GM19463 (cell line): ENCODE data around the gene RRP8.

Source experiments
- ATAC-seq: cut with Tn5 transposase; IDR thresholded peaks from one replicate; pipeline ENCODE4 v1.9.1; 2021; ENCODE audit warnings: mild to moderate bottlenecking, moderate library complexity; ENCODE audit not compliant: unreplicated experiment

Gene RRP8

GRCh38 chr11:6633422-6634408 is 30.3 kb upstream of the RRP8 start:
- ATAC-seq, result no peak

DNA sequence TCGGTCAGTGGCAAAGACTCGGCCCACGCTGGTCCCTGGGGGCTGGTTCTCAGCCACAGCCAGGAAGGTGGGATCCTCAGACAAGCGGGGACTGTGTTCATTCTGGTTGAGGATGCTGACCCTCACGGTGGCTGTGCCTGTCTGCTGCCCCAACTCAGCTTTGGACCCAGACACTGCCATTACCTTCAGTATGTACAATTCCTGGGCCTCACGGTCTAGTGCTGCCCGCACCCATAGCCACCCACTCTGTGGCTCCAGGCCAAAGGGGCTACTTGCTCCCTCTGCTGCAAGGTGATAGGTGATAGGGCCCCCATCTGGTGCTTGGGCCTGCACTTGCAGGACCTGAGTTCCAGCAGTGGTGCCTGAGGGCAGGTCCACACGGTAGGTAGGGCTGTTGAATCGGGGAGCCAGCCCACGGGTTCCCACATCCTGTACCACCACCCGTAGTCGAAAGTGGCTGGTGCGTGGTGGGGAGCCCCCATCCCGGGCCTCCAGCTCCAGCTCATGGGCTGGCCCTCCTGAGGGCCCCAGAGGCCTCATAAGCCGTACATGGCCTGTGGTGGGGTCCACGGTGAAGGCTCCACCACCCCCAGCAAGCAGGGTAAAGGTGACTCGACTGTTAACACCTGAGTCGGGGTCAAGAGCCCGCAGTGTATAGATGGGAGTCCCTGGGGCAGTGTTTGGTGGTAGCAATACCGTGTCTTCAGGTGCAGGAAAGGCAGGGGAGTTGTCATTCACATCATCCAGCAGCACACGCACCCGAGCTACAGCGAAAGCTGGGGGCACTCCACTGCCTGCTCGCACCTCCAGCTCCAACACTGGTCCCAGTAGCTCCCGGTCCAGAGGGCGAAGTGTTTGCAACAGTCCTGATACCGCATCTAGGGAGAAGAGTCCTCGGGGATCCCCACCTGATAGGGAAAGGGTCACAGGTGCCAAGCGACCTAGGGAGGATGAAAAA is 29.0 kb upstream of the RRP8 start:
- no peak for ATAC-seq

DNA sequence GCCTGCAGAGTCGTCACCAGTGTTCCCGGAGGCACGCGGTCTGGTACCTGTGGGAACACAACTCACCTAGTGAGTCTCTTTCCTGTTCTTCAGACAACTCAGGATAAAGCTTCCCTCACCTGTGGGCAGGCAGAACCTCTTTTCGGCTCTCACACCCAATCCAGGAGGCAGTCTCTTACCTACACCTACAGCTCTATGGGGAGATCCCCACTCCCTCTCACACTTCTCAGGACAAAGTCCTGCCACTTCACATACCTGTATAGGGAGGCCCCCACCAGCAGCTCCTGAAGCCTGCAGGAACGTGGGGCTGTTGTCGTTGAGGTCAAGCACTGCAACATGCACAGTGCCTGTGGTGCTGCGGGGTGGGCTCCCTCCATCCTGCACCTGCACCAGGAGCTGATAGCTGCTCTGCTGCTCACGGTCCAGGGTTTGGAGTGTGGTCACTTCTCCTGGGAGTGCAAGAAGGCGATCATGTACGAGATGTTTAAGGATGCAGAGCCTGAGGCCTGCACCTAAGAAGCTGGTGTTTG is 28.0 kb upstream of the RRP8 start:
- ATAC-seq, result no peak

DNA sequence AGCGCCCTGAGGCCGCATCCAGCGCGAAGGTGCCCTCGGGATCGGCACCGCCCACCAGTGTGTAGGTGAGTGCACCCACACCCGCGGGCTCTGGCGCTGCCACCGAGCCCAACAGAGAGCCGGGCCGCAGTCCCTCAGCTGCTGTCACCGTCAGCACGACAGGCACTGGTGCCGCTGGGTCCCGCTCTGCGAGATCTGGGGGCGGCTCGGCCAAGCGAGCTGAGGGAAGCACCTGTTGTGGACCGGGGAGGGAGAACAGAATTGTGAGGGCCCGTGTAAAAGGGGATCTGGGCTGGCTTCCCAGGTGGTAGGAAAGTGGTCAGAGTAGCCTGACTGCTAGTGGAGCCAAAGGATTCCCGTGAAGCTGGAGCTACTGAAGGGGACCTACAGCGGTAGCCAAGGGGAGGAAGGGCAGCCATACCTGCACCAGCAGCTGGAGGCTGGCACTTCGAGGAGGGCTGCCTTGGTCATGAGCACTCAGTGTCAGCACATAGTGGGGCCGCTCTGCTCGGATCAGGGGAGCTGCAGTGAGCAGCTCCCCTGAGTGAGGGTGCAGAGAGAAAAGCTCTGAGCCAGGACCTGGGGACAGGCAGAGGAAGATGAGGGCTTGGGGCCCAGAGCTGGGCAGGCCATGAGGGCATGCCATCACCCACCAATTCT is 27.3 kb upstream of the RRP8 start:
- no peak for ATAC-seq

DNA sequence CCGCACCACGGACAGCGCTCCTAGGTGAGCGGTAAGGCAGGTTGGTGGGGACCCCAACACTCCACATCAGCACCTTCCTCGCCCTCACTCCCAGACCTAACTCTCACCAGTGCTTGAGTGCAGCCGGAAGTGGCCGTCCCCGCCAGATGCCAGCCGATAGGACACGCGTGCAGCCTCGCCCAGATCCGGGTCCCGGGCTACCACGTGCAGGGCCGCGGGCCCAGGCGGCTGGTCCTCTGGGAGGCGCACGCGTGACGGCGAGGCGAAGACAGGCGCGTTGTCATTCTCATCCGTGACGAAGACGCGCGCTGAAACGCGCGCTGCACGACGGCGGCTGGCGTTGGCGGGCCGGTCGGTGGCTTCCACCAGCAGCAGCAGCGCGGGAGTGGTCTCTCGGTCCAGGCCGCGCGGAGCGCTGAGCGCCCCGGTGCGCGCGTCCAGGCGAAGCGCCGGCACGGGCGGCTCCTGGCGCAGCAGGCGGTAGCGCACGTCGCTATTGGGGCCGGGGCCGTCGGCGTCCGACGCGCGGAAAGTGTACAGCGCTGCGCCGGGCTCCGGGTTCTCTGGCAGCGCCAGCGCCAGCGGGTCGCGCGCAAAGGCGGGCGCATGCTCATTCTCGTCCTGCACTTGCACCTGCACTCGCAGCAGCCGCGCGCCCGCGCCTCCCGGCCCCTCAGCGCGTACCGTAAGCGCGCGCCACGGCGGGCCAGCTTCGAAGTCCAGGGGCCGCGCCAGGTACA is 26.6 kb upstream of the RRP8 start:
- ATAC-seq, result no peak

DNA sequence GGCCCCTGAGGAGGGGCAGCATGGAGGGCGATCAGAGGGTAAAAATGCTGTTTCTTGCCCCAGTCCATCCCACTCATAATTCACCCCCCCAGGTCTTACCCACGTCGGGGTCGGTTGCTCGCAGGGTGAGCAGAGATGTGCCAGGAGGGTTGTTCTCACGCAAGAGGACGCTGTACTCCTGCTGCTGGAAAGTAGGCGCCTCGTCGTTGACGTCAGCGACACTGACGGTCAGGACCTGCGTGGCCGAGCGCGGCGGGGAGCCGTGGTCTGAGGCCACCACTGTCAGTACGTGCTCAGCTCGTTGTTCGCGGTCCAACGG is 26.1 kb upstream of the RRP8 start:
- no peak for ATAC-seq

DNA sequence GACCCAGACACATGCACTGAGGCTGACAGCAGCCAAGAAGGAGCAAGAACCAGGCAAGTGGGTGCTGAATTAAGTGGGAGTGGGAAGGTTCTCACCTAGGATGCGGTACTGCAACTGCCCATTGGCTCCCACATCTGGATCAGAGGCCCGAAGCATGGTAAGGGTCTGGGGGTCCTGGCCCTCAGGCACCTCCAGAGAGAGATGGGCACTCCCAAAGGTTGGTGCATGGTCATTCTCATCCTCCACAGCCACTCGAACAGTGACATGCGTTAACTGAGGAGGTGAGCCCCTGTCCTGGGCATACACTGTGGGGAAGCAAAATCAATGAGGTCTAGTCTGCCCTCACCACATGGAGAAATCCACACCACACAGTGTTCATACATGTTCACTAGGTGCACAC is 25.1 kb upstream of the RRP8 start:
- ATAC-seq, result no peak

DNA sequence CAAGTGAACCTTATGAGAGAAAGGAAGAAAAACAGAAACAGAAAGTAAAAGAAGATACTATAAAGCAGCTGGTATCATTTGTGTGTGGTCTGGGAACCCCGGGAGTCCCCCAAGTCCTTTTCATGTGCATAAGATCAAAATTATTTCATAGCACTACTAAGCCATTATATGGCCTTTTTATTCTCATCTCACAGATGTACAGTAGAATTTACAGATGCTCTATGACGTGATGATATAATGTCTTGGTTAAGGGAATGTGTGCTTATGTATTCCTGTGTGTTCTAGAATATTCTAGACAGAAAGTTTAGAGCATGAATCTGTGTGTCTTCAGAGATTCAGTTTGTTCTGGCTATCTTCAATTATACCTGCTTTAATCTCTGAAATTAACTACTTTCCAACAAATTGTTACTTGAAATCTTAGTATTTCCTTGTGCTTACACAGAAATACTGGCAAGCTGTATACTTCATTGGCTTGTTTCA is 24.4 kb upstream of the RRP8 start:
- ATAC-seq, result peak; percentile 89

GRCh38 chr11:6626971-6627761 is 23.8 kb upstream of the RRP8 start:
- peak; percentile 18 for ATAC-seq

GRCh38 chr11:6625832-6626420 is 22.5 kb upstream of the RRP8 start:
- ATAC-seq, result no peak

- ATAC-seq, result no peak
Observed at GRCh38 chr11:6625156-6625831, 21.9 kb upstream of the RRP8 start.

GRCh38 chr11:6623391-6624363 is 20.3 kb upstream of the RRP8 start:
- ATAC-seq, result no peak

- ATAC-seq, result no peak
Observed at GRCh38 chr11:6622261-6623171, 19.1 kb upstream of the RRP8 start.

- ATAC-seq, result no peak
Observed at GRCh38 chr11:6621711-6622211, 18.3 kb upstream of the RRP8 start.

GRCh38 chr11:6620636-6621035 is 17.2 kb upstream of the RRP8 start:
- no peak for ATAC-seq
